Caco-2 (cell line): Measurements from ENCODE around the gene ZNF264. TPM values are rescaled to one million over a fixed set of nuclear protein-coding genes. Genes with fewer than 3 reads are reported as not detected.

ENCODE experiments used
- BruUV-seq: library from RNA; stranded (reverse); fragments of 400-500 nt; replicated peaks from 2 replicates; lab custom pipeline; 2021; lab: Mats Ljungman, UMichigan
- CTCF ChIA-PET: fragments of 300-600 bp; sonication (Branson Sonifier 250); formaldehyde crosslinking; loops from one replicate; lab custom pipeline; 2022; ENCODE audit warnings: antibody characterized with exemption; lab: Charles Lee
- POLR2A ChIA-PET: fragments of 300-600 bp; sonication (Branson Sonifier 250); formaldehyde crosslinking; loops from one replicate; lab custom pipeline; 2022; ENCODE audit warnings: antibody characterized with exemption; lab: Charles Lee
- DNase-seq, 2 experiments: peaks; one replicate each; pipeline versions ENCODE4 v3.0.0 to v3.0.0-alpha.2; 2020 to 2022
- H3K27me3 ChIP-seq: replicated peaks from 2 replicates; pipeline ENCODE4 v1.6.0; 2011; ENCODE audit warnings: low read length; ENCODE audit not compliant: control insufficient read depth, insufficient read depth
- H3K36me3 ChIP-seq: 2 replicates; pipeline ENCODE4 v1.5.1; 2011; ENCODE audit warnings: low read length; ENCODE audit not compliant: control insufficient read depth, insufficient read depth
- H3K4me1 ChIP-seq: fragments of 250-450 bp; sonication (Bioruptor Pico); 2 replicates; pipeline ENCODE4 v1.5.1; 2020; ENCODE audit warnings: mild to moderate bottlenecking
- H3K4me3 ChIP-seq: 2 replicates; pipeline ENCODE4 v1.5.1; 2011; ENCODE audit warnings: low read depth, mild to moderate bottlenecking, control low read depth, low read length
- H3K9me3 ChIP-seq: fragments of 250-450 bp; sonication (Bioruptor Pico); 2 replicates; pipeline ENCODE4 v1.5.1; 2020; ENCODE audit warnings: mild to moderate bottlenecking, moderate library complexity
- H3K27ac Mint-ChIP-seq: one replicate; pipeline ENCODE4 v1.8.0; 2022; ENCODE audit warnings: mixed read lengths; ENCODE audit not compliant: unreplicated experiment
- H3K27me3 Mint-ChIP-seq: one replicate; pipeline ENCODE4 v1.8.0; 2022; ENCODE audit warnings: mixed read lengths; ENCODE audit not compliant: insufficient read depth, unreplicated experiment
- H3K36me3 Mint-ChIP-seq: one replicate; pipeline ENCODE4 v1.8.0; 2022; ENCODE audit warnings: mild to moderate bottlenecking, mixed read lengths; ENCODE audit not compliant: insufficient read depth, unreplicated experiment
- H3K4me1 Mint-ChIP-seq: one replicate; pipeline ENCODE4 v1.8.0; 2022; ENCODE audit warnings: low read depth, mixed read lengths; ENCODE audit not compliant: unreplicated experiment
- H3K4me3 Mint-ChIP-seq: one replicate; pipeline ENCODE4 v1.8.0; 2022; ENCODE audit warnings: mild to moderate bottlenecking, moderate library complexity, mixed read lengths; ENCODE audit not compliant: unreplicated experiment
- H3K9me3 Mint-ChIP-seq: one replicate; pipeline ENCODE4 v1.8.0; 2022; ENCODE audit warnings: mixed read lengths; ENCODE audit not compliant: unreplicated experiment
- CTCF ChIP-seq, 2 experiments: fragments of 200-600 bp in 1 of 2; IDR thresholded peaks; 1 replicate in 1 of 2; 2 replicates in 1 of 2; pipeline versions ENCODE4 v1.5.1 to v1.8.0; 2011 to 2022; ENCODE audit warnings: antibody characterized with exemption in 1 of 2, control low read depth in 1 of 2, inconsistent platforms in 1 of 2, low read depth in 1 of 2, low read length in 1 of 2, mild to moderate bottlenecking in 1 of 2, moderate library complexity in 1 of 2; ENCODE audit not compliant: insufficient read depth in 1 of 2, severe bottlenecking in 1 of 2, unreplicated experiment in 1 of 2
- intact Hi-C: fragments of 100-400 bp; cut with micrococcal nuclease; formaldehyde crosslinking; loops from one replicate; pipeline ENCODE4 v1.10.0; 2022; ENCODE audit not compliant: unreplicated experiment
- total RNA-seq: library from RNA; stranded (reverse); gene quantifications from 2 replicates; pipeline ENCODE4 v1.2.3, GENCODE V29; 2022

ZNF264 gene
- total RNA-seq, 1 experiment from 2014 or later: 24.9 TPM

GRCh38 chr19:57271280-57271679 is 80.0 kb downstream of the ZNF264 start:
- no TSS peak for BruUV-seq
- no peak for TF ChIP-seq CTCF (IDR thresholded peaks at IDR 0.05; ENCODE audit: insufficient read depth in 1 of 2, low read depth in 1 of 2, low read length in 1 of 2, severe bottlenecking in 1 of 2, unreplicated experiment in 1 of 2)
- no peaks in the 10 kb centered on the region for H3K9me3 ChIP-seq
- no peaks in the 10 kb centered on the region; the same call in 1 of the 2 replicates for H3K36me3 ChIP-seq
- CTCF ChIA-PET: no interaction called here
- no peaks in the 10 kb centered on the region for H3K9me3 Mint-ChIP-seq
- H3K27me3 ChIP-seq: no peaks in the 10 kb centered on the region
- no peaks in the 10 kb centered on the region for H3K27me3 Mint-ChIP-seq
- POLR2A ChIA-PET: interaction anchor here (0.6 kb wide), 1 partner anchor 728 kb away, joined by 3 read pairs; no protein-coding TSS in a partner anchor
- no peaks in the 10 kb centered on the region for H3K36me3 Mint-ChIP-seq
- DNase-seq: no peak
- no peak overlapping the region for H3K27ac Mint-ChIP-seq
- H3K4me3 ChIP-seq: no peak overlapping the region
- H3K4me1 Mint-ChIP-seq: peaks cover 7% of the 10 kb centered on the region
- no peak overlapping the region for H3K4me3 Mint-ChIP-seq
- peaks cover 9% of the 10 kb centered on the region; the same call in 1 of the 2 replicates for H3K4me1 ChIP-seq
- intact Hi-C loops: no loop called here

Other genes starting within 250 kb of the ZNF264 start
- not detected in 2 replicates for gene USP29, start 71.5 kb upstream of the ZNF264 start, total RNA-seq
- not detected in 2 replicates for gene ZIM3, start 46.3 kb upstream of the ZNF264 start, total RNA-seq
- not detected in 2 replicates for gene DUXA, start 24.0 kb upstream of the ZNF264 start, total RNA-seq
- gene AURKC, start 39.5 kb downstream of the ZNF264 start, total RNA-seq: 0.53 and 1.9 TPM in 2 replicates
- 13.6 and 13.8 TPM in 2 replicates for gene ZNF805, start 49.1 kb downstream of the ZNF264 start, total RNA-seq
- 54.1 and 60.9 TPM in 2 replicates for gene ZNF460, start 89.0 kb downstream of the ZNF264 start, total RNA-seq
- gene ZNF543, start 129.0 kb downstream of the ZNF264 start, total RNA-seq: 3.3 and 3.5 TPM in 2 replicates
- gene ZNF304, start 159.8 kb downstream of the ZNF264 start, total RNA-seq: 0.07 and 0.09 TPM in 2 replicates
- 7.0 and 8.6 TPM in 2 replicates for gene TRAPPC2B, start 172.1 kb downstream of the ZNF264 start, total RNA-seq
- gene ZNF547, start 172.1 kb downstream of the ZNF264 start, total RNA-seq: 0.95 and 1.8 TPM in 2 replicates
- 4.9 and 5.5 TPM in 2 replicates for gene ZNF548, start 198.4 kb downstream of the ZNF264 start, total RNA-seq
- gene ZNF17, start 219.7 kb downstream of the ZNF264 start, total RNA-seq: 7.2 and 9.5 TPM in 2 replicates
- gene ZNF749, start 243.8 kb downstream of the ZNF264 start, total RNA-seq: 14.6 and 15.9 TPM in 2 replicates